K562 (cell line): Measurements from ENCODE around the gene RNU1-2. TPM values are rescaled to one million over a fixed set of nuclear protein-coding genes. Genes with fewer than 3 reads are reported as not detected.
"Not testable (repeated sequence)": the region's sequence is repeated elsewhere in the genome, so short reads cannot be mapped to it uniquely, and the experiment has no call there.

Experiments used
- CHD2 ChIP-seq: IDR thresholded peaks from 2 replicates; pipeline ENCODE4 v1.6.1; 2011; ENCODE audit warnings: low read depth, low read length
- FOSL1 ChIP-seq: fragments of 200-800 bp; sonication (Bioruptor generic); conservative IDR thresholded peaks from 2 replicates; pipeline ENCODE4 v1.6.1; 2016; ENCODE audit warnings: missing genetic modification characterization, missing compliant biosample characterization
- FOXK1 ChIP-seq: sonication (generic); formaldehyde crosslinking; IDR thresholded peaks from 2 replicates; pipeline ENCODE4 v1.8.0; 2022; ENCODE audit warnings: missing genetic modification reagents, mild to moderate bottlenecking, borderline replicate concordance
- FUS ChIP-seq: fragments of 200-400 bp; formaldehyde crosslinking; optimal IDR thresholded peaks from 2 replicates; pipeline ENCODE3; 2017; ENCODE audit warnings: low read depth, low read length
- ILF3 ChIP-seq: fragments of 450-650 bp; IDR thresholded peaks from 2 replicates; pipeline ENCODE4 v1.6.1; 2018; ENCODE audit warnings: antibody characterized with exemption, mild to moderate bottlenecking, moderate library complexity, borderline replicate concordance
- MXI1 ChIP-seq: IDR thresholded peaks from 2 replicates; pipeline ENCODE4 v1.6.1; 2011; ENCODE audit warnings: low read depth, mild to moderate bottlenecking, improper control_type of control experiment, low read length
- MYC ChIP-seq, 2 experiments: fragments of 250-450 bp in 1 of 2; sonication (Bioruptor Pico) in 1 of 2; IDR thresholded peaks; 2 replicates each; pipeline versions ENCODE4 v1.5.1 to v1.6.1; 2012 to 2021; ENCODE audit warnings: low read depth in 2 of 2, borderline replicate concordance in 1 of 2, improper control_type of control experiment in 1 of 2, low read length in 1 of 2, mild to moderate bottlenecking in 1 of 2, moderate library complexity in 1 of 2
- NELFE ChIP-seq: IDR thresholded peaks from 2 replicates; pipeline ENCODE4 v1.6.1; 2011; ENCODE audit warnings: mild to moderate bottlenecking; ENCODE audit not compliant: insufficient read depth, insufficient read length
- NONO ChIP-seq, 2 experiments: fragments of 200-400 bp in 1 of 2; fragments of 450-650 bp in 1 of 2; formaldehyde crosslinking in 1 of 2; IDR thresholded peaks; 2 replicates each; pipeline ENCODE4 v1.6.1; 2017; ENCODE audit warnings: low read depth in 2 of 2, mild to moderate bottlenecking in 2 of 2, moderate library complexity in 2 of 2, low read length in 1 of 2
- POLR2H ChIP-seq: IDR thresholded peaks from 2 replicates; pipeline ENCODE4 v1.6.1; 2016; ENCODE audit warnings: missing genetic modification characterization, low read depth, mild to moderate bottlenecking, control low read depth, missing compliant biosample characterization, moderate library complexity
- PTBP1 ChIP-seq: fragments of 200-400 bp; formaldehyde crosslinking; IDR thresholded peaks from 2 replicates; pipeline ENCODE4 v1.6.1; 2017; ENCODE audit warnings: low read depth, low read length
- RBFOX2 ChIP-seq: fragments of 200-400 bp; formaldehyde crosslinking; IDR thresholded peaks from 2 replicates; pipeline ENCODE4 v1.6.1; 2017; ENCODE audit warnings: low read depth, mild to moderate bottlenecking, low read length, moderate library complexity
- SRF ChIP-seq, 2 experiments: fragments of 250-450, 450-650 bp in 1 of 2; sonication (Bioruptor Pico) in 1 of 2; sonication (generic) in 1 of 2; formaldehyde crosslinking; IDR thresholded peaks; 2 replicates each; pipeline versions ENCODE4 v1.5.0 to v1.5.1; 2020 to 2022; ENCODE audit warnings: mild to moderate bottlenecking in 1 of 2, missing genetic modification reagents in 1 of 2
- TBL1XR1 ChIP-seq, 2 experiments: IDR thresholded peaks; 2 replicates each; pipeline ENCODE4 v1.6.1; 2012; ENCODE audit warnings: improper control_type of control experiment in 2 of 2, low read length in 2 of 2, mild to moderate bottlenecking in 1 of 2
- YY1 ChIP-seq, 3 experiments: IDR thresholded peaks; 2 replicates each; pipeline ENCODE4 v1.6.1; 2011; ENCODE audit warnings: low read length in 2 of 3, mild to moderate bottlenecking in 2 of 3, moderate library complexity in 2 of 3, borderline replicate concordance in 1 of 3, control low read depth in 1 of 3, low read depth in 1 of 3; ENCODE audit not compliant: insufficient read depth in 3 of 3, insufficient replicate concordance in 2 of 3, control insufficient read depth in 1 of 3, insufficient read length in 1 of 3; ENCODE audit errors: extremely low read depth in 1 of 3
- ZBTB1 ChIP-seq: sonication (generic); formaldehyde crosslinking; IDR thresholded peaks from 2 replicates; pipeline ENCODE4 v1.8.1; 2023; ENCODE audit warnings: missing genetic modification reagents, low read depth, mild to moderate bottlenecking, borderline replicate concordance
- ZKSCAN8 ChIP-seq: fragments of 200-800 bp; sonication (Bioruptor generic); IDR thresholded peaks from 2 replicates; pipeline ENCODE4 v1.6.1; 2016; ENCODE audit warnings: missing genetic modification characterization, missing compliant biosample characterization
- polyA plus RNA-seq, 8 experiments: library from polyadenylated mRNA; depleted of rRNA in 4 of 8; stranded (reverse) in 5 of 8; unstranded in 3 of 8; fragments of >200 nt; fragmentation: Nextera tagmentation in 2 of 8; fragmentation: Illumina TruSeq in 1 of 8; extraction: Ambion mirVana in 2 of 8; extraction: Trizol in 1 of 8; gene quantifications; 2 replicates each; pipeline versions ENCODE4 v1.2.1 to v1.2.3, GENCODE V29; 2011 to 2014; ENCODE audit warnings: inconsistent platforms in 1 of 8, missing spikeins in 1 of 8
- total RNA-seq, 7 experiments: library from RNA; depleted of rRNA in 6 of 7; stranded (reverse); fragments of >200 nt in 6 of 7; fragmentation: Illumina TruSeq in 2 of 7; extraction: Trizol in 2 of 7; gene quantifications; 2 replicates each; pipeline versions ENCODE4 v1.2.1 to v1.2.3, GENCODE V29; 2011 to 2021; ENCODE audit warnings: low replicate concordance in 1 of 7
- TF ChIP-seq, protein P1 (sequence below): fragments of 450-650 bp; formaldehyde crosslinking; IDR thresholded peaks from 2 replicates; pipeline ENCODE4 v1.4.0; 2022; ENCODE audit warnings: missing genetic modification characterization
- TF ChIP-seq, protein P2 (sequence below): fragments of 450-650 bp; formaldehyde crosslinking; conservative IDR thresholded peaks from 2 replicates; pipeline ENCODE4 v1.4.0; 2022; ENCODE audit warnings: mild to moderate bottlenecking, missing genetic modification characterization
- TF ChIP-seq, protein P3 (sequence below), 2 experiments: IDR thresholded peaks; 2 replicates each; pipeline ENCODE4 v1.6.1; 2011; ENCODE audit warnings: borderline replicate concordance in 1 of 2, control low read depth in 1 of 2, low read depth in 1 of 2, low read length in 1 of 2, mild to moderate bottlenecking in 1 of 2, mixed read lengths in 1 of 2, moderate library complexity in 1 of 2; ENCODE audit not compliant: insufficient read depth in 1 of 2, insufficient read length in 1 of 2, poor library complexity in 1 of 2, severe bottlenecking in 1 of 2; ENCODE audit errors: extremely low read depth in 1 of 2

RNU1-2 gene
- total and polyA plus RNA-seq, 9 of the 15 experiments (the other 6 are each of a cell fraction or from before 2014, with no cell fraction given) = under 0.01 to 32,823 (median 2,538) TPM; not detected in 4

DNA sequence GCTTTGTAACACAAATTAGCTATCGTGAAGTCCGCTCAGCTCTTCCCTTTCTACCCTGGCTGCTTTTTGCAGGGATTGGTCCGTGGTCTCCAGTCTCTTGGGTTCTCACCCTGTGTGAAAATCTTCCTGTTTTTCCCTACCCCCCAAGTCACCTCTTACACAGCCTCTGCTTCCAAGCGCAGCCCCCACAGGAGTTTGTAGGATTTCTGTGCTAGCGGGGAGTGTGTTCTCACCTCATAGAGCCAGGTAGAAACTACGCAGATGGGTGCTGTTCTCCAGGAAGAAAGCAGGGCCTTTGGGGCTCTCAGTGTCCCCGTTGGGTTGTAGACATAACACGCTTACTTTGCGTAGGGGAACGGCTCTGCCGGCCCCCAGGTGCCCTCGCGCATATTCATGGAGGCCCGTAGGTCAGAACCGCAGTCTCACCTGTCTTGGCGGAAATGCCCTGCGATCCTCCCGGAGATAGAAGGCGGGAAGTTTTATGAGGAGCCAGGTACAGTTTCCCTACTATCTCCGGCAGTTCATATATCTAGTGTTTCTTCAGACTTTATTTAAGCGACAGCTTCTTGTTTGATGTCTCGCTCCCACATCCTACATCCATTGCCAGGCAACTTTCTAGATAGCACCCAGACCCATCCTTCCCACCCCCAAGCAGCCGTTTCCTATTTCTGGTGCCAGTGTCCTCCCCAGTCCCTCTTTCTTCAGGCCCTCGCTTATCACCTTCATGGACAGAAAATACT lies 706 bp downstream of the RNU1-2 start (continued):
- TF ChIP-seq YY1 (IDR thresholded peaks at IDR 0.05; ENCODE audit: borderline replicate concordance in 1 of 3, control insufficient read depth in 1 of 3, extremely low read depth in 1 of 3, insufficient read depth in 3 of 3, insufficient read length in 1 of 3, insufficient replicate concordance in 2 of 3, low read depth in 1 of 3, low read length in 2 of 3) (peak in 1 of 3 experiments; percentile 12), ZKSCAN8 (CRISPR knock-in tag) (0 out of 2 replicates have a peak, but pooled peaks have one; percentile 34), CHD2 (peak; percentile 33; the same call in 1 of the 2 replicates), SRF (CRISPR knock-in tag; IDR thresholded peaks at IDR 0.05) (peak in 1 of 2 experiments; percentile 71; a peak in 1 of 4 replicates), NONO (IDR thresholded peaks at IDR 0.05; ENCODE audit: low read depth in 2 of 2, low read length in 1 of 2) (peak in 1 of 2 experiments; percentile 98; a peak in 2 of 4 replicates), TBL1XR1 (IDR thresholded peaks at IDR 0.05; ENCODE audit: low read length in 2 of 2) (peak in 1 of 2 experiments; percentile 18; a peak in 1 of 4 replicates), PTBP1 (0 out of 2 replicates have a peak, but pooled peaks have one; percentile 74), MYC (CRISPR knock-in tag; IDR thresholded peaks at IDR 0.05; ENCODE audit: borderline replicate concordance, low read depth) (peak; percentile 51; the same call in 1 of the 2 replicates), POLR2H (tag) (peak; percentile 81), ZBTB1 (CRISPR knock-in tag) (0 out of 2 replicates have a peak, but pooled peaks have one; percentile 5), FOSL1 (0 out of 2 replicates have a peak, but pooled peaks have one; percentile 3), FUS (peak; percentile 86), MXI1 (peak; percentile 54; the same call in 1 of the 2 replicates), NELFE (peak; percentile 39), ILF3 (peak; percentile 49; the same call in 1 of the 2 replicates), RBFOX2 (peak; percentile 71), FOXK1 (peak; percentile 96)
- TF ChIP-seq, protein P1, sequence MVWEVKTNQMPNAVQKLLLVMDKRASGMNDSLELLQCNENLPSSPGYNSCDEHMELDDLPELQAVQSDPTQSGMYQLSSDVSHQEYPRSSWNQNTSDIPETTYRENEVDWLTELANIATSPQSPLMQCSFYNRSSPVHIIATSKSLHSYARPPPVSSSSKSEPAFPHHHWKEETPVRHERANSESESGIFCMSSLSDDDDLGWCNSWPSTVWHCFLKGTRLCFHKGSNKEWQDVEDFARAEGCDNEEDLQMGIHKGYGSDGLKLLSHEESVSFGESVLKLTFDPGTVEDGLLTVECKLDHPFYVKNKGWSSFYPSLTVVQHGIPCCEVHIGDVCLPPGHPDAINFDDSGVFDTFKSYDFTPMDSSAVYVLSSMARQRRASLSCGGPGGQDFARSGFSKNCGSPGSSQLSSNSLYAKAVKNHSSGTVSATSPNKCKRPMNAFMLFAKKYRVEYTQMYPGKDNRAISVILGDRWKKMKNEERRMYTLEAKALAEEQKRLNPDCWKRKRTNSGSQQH (CRISPR knock-in tag) = peak; percentile 48; the same call in 1 of the 2 replicates
- TF ChIP-seq, protein P2, sequence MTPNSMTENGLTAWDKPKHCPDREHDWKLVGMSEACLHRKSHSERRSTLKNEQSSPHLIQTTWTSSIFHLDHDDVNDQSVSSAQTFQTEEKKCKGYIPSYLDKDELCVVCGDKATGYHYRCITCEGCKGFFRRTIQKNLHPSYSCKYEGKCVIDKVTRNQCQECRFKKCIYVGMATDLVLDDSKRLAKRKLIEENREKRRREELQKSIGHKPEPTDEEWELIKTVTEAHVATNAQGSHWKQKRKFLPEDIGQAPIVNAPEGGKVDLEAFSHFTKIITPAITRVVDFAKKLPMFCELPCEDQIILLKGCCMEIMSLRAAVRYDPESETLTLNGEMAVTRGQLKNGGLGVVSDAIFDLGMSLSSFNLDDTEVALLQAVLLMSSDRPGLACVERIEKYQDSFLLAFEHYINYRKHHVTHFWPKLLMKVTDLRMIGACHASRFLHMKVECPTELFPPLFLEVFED (CRISPR knock-in tag) = peak; percentile 13
- not testable (repeated sequence) for TF ChIP-seq MYC (IDR thresholded peaks at IDR 0.05; ENCODE audit: low read depth, low read length)
- TF ChIP-seq, protein P3, sequence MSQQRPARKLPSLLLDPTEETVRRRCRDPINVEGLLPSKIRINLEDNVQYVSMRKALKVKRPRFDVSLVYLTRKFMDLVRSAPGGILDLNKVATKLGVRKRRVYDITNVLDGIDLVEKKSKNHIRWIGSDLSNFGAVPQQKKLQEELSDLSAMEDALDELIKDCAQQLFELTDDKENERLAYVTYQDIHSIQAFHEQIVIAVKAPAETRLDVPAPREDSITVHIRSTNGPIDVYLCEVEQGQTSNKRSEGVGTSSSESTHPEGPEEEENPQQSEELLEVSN (IDR thresholded peaks at IDR 0.05; ENCODE audit: borderline replicate concordance in 1 of 2, extremely low read depth in 1 of 2, insufficient read depth in 1 of 2, insufficient read length in 1 of 2, low read depth in 1 of 2, low read length in 1 of 2, poor library complexity in 1 of 2, severe bottlenecking in 1 of 2) = peak in 1 of 2 experiments; percentile 14
